Measurements from ENCODE around the gene SNTG2. TPM values are rescaled to one million over a fixed set of nuclear protein-coding genes. Genes with fewer than 3 reads are reported as not detected.

Gene SNTG2
- total RNA-seq, 1 experiment from 2014 or later, result 20.5 TPM

DNA sequence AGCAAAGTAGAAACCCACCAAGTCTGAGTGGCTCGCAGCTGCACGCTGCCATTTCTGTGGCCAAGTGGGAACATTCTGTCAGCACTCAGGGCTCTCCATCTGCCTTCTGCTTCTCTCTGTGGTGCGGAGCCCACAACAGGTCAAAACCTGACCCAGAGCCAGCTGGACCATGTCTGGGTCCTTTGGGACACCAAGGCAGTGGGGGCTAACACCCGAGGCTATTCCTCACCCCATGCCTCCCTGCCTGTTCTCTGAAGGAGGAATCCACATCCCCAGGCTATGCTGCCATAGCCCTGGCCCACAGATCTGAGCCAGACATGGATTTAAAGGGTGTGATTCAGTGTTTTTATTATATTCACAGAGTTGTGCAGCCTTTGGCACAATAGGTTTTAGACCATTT, 86.4 kb downstream of the SNTG2 start (continued):
- TF ChIP-seq, protein P1, sequence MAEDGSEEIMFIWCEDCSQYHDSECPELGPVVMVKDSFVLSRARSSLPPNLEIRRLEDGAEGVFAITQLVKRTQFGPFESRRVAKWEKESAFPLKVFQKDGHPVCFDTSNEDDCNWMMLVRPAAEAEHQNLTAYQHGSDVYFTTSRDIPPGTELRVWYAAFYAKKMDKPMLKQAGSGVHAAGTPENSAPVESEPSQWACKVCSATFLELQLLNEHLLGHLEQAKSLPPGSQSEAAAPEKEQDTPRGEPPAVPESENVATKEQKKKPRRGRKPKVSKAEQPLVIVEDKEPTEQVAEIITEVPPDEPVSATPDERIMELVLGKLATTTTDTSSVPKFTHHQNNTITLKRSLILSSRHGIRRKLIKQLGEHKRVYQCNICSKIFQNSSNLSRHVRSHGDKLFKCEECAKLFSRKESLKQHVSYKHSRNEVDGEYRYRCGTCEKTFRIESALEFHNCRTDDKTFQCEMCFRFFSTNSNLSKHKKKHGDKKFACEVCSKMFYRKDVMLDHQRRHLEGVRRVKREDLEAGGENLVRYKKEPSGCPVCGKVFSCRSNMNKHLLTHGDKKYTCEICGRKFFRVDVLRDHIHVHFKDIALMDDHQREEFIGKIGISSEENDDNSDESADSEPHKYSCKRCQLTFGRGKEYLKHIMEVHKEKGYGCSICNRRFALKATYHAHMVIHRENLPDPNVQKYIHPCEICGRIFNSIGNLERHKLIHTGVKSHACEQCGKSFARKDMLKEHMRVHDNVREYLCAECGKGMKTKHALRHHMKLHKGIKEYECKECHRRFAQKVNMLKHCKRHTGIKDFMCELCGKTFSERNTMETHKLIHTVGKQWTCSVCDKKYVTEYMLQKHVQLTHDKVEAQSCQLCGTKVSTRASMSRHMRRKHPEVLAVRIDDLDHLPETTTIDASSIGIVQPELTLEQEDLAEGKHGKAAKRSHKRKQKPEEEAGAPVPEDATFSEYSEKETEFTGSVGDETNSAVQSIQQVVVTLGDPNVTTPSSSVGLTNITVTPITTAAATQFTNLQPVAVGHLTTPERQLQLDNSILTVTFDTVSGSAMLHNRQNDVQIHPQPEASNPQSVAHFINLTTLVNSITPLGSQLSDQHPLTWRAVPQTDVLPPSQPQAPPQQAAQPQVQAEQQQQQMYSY (CRISPR knock-in tag; IDR thresholded peaks at IDR 0.05), result no peak
- TF ChIP-seq, protein P2, sequence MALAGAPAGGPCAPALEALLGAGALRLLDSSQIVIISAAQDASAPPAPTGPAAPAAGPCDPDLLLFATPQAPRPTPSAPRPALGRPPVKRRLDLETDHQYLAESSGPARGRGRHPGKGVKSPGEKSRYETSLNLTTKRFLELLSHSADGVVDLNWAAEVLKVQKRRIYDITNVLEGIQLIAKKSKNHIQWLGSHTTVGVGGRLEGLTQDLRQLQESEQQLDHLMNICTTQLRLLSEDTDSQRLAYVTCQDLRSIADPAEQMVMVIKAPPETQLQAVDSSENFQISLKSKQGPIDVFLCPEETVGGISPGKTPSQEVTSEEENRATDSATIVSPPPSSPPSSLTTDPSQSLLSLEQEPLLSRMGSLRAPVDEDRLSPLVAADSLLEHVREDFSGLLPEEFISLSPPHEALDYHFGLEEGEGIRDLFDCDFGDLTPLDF (CRISPR knock-in tag; IDR thresholded peaks at IDR 0.05), result no peak
- no peak for TF ChIP-seq SMAD3 (CRISPR knock-in tag; IDR thresholded peaks at IDR 0.05; ENCODE audit: borderline replicate concordance)
- TF ChIP-seq MYBL2 (CRISPR knock-in tag; IDR thresholded peaks at IDR 0.05), result no peak
- TF ChIP-seq ZNF416 (CRISPR knock-in tag; IDR thresholded peaks at IDR 0.05), result no peak

DNA sequence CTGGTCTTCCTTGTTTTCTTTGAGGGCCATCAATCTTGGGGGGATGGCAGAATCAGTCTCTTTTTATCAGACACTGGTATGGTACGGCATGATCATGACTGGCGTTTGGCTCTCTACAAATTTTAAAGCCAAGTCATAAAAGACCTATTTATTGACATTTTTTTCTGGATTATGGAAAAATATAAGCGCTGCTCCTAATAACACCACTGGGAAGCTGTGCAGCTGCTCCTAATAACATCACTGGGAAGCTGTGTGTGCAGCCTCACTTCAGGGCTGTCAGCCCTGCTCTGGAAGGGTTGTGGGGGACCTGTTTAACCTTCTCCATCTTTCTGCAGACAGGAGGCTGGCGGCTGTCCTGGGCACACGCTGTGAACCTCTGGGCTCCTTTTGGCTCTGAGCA, 88.9 kb downstream of the SNTG2 start:
- no peak overlapping the region for H3K4me3 Mint-ChIP-seq
- TF ChIP-seq OVOL2 (CRISPR knock-in tag; IDR thresholded peaks at IDR 0.05; ENCODE audit: borderline replicate concordance) (no peak), ATF1 (CRISPR knock-in tag; IDR thresholded peaks at IDR 0.05) (no peak), SOX15 (CRISPR knock-in tag; IDR thresholded peaks at IDR 0.05) (no peak), CREM (CRISPR knock-in tag; IDR thresholded peaks at IDR 0.05) (no peak), ZNF219 (CRISPR knock-in tag; IDR thresholded peaks at IDR 0.05; ENCODE audit: borderline replicate concordance) (no peak), RORB (CRISPR knock-in tag; IDR thresholded peaks at IDR 0.05) (no peak), MXD4 (CRISPR knock-in tag; IDR thresholded peaks at IDR 0.05; ENCODE audit: borderline replicate concordance) (no peak)
- TF ChIP-seq, protein P3, sequence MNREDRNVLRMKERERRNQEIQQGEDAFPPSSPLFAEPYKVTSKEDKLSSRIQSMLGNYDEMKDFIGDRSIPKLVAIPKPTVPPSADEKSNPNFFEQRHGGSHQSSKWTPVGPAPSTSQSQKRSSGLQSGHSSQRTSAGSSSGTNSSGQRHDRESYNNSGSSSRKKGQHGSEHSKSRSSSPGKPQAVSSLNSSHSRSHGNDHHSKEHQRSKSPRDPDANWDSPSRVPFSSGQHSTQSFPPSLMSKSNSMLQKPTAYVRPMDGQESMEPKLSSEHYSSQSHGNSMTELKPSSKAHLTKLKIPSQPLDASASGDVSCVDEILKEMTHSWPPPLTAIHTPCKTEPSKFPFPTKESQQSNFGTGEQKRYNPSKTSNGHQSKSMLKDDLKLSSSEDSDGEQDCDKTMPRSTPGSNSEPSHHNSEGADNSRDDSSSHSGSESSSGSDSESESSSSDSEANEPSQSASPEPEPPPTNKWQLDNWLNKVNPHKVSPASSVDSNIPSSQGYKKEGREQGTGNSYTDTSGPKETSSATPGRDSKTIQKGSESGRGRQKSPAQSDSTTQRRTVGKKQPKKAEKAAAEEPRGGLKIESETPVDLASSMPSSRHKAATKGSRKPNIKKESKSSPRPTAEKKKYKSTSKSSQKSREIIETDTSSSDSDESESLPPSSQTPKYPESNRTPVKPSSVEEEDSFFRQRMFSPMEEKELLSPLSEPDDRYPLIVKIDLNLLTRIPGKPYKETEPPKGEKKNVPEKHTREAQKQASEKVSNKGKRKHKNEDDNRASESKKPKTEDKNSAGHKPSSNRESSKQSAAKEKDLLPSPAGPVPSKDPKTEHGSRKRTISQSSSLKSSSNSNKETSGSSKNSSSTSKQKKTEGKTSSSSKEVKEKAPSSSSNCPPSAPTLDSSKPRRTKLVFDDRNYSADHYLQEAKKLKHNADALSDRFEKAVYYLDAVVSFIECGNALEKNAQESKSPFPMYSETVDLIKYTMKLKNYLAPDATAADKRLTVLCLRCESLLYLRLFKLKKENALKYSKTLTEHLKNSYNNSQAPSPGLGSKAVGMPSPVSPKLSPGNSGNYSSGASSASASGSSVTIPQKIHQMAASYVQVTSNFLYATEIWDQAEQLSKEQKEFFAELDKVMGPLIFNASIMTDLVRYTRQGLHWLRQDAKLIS (CRISPR knock-in tag; IDR thresholded peaks at IDR 0.05; ENCODE audit: borderline replicate concordance), result no peak
- TF ChIP-seq, protein P4, sequence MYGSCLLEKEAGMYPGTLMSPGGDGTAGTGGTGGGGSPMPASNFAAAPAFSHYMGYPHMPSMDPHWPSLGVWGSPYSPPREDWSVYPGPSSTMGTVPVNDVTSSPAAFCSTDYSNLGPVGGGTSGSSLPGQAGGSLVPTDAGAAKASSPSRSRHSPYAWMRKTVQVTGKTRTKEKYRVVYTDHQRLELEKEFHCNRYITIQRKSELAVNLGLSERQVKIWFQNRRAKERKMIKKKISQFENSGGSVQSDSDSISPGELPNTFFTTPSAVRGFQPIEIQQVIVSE (CRISPR knock-in tag; IDR thresholded peaks at IDR 0.05; ENCODE audit: borderline replicate concordance), result no peak
- TF ChIP-seq, protein P5, sequence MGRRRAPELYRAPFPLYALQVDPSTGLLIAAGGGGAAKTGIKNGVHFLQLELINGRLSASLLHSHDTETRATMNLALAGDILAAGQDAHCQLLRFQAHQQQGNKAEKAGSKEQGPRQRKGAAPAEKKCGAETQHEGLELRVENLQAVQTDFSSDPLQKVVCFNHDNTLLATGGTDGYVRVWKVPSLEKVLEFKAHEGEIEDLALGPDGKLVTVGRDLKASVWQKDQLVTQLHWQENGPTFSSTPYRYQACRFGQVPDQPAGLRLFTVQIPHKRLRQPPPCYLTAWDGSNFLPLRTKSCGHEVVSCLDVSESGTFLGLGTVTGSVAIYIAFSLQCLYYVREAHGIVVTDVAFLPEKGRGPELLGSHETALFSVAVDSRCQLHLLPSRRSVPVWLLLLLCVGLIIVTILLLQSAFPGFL (CRISPR knock-in tag; IDR thresholded peaks at IDR 0.05; ENCODE audit: borderline replicate concordance), result no peak
- TF ChIP-seq, protein P6, sequence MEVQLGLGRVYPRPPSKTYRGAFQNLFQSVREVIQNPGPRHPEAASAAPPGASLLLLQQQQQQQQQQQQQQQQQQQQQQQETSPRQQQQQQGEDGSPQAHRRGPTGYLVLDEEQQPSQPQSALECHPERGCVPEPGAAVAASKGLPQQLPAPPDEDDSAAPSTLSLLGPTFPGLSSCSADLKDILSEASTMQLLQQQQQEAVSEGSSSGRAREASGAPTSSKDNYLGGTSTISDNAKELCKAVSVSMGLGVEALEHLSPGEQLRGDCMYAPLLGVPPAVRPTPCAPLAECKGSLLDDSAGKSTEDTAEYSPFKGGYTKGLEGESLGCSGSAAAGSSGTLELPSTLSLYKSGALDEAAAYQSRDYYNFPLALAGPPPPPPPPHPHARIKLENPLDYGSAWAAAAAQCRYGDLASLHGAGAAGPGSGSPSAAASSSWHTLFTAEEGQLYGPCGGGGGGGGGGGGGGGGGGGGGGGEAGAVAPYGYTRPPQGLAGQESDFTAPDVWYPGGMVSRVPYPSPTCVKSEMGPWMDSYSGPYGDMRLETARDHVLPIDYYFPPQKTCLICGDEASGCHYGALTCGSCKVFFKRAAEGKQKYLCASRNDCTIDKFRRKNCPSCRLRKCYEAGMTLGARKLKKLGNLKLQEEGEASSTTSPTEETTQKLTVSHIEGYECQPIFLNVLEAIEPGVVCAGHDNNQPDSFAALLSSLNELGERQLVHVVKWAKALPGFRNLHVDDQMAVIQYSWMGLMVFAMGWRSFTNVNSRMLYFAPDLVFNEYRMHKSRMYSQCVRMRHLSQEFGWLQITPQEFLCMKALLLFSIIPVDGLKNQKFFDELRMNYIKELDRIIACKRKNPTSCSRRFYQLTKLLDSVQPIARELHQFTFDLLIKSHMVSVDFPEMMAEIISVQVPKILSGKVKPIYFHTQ (CRISPR knock-in tag; IDR thresholded peaks at IDR 0.05), result no peak
- DNase-seq (ENCODE audit: low spot score) (no peak), ATAC-seq (no peak)
- H3K27ac Mint-ChIP-seq, result no peak overlapping the region
- peaks cover 46% of the 10 kb centered on the region for H3K36me3 Mint-ChIP-seq
- 0 out of 2 replicates have a peak, but pooled peaks cover 2% of the 10 kb centered on the region for H3K4me1 Mint-ChIP-seq
- H3K9me3 Mint-ChIP-seq, result peaks cover 44% of the 10 kb centered on the region
- H3K27me3 Mint-ChIP-seq (ENCODE audit: low read depth), result peaks cover 3% of the 10 kb centered on the region
- POLR2A ChIA-PET, result no interaction called here
- CTCF ChIA-PET, result no interaction called here
